Thyroid gland (tissue), 4 donors: ENCODE measurements around the gene ZNF141.

ENCODE experiments used
- CTCF ChIP-seq, 6 experiments: fragments of 200-600 bp in 3 of 6; fragments of 450-650 bp in 3 of 6; sonication (generic) in 3 of 6; IDR thresholded peaks; one replicate each; pipeline ENCODE4 v1.5.1; 2016 to 2019; ENCODE audit warnings: antibody characterized with exemption in 6 of 6, mild to moderate bottlenecking in 2 of 6, inconsistent platforms in 1 of 6, moderate library complexity in 1 of 6
- POLR2A ChIP-seq, 2 donors: fragments of 450-650 bp; IDR thresholded peaks; one replicate each; pipeline ENCODE4 v1.6.1; 2017; ENCODE audit warnings: antibody characterized with exemption in 2 of 2, mild to moderate bottlenecking in 2 of 2, moderate library complexity in 1 of 2

- TF ChIP-seq CTCF (IDR thresholded peaks at IDR 0.05): no peak
- TF ChIP-seq POLR2A (IDR thresholded peaks at IDR 0.05): no peak
Measured at GRCh38 chr4:337932-338758, 531 bp downstream of the ZNF141 start.
